ENCODE data around the gene ADAMTS9.

ADAMTS9 gene

DNA sequence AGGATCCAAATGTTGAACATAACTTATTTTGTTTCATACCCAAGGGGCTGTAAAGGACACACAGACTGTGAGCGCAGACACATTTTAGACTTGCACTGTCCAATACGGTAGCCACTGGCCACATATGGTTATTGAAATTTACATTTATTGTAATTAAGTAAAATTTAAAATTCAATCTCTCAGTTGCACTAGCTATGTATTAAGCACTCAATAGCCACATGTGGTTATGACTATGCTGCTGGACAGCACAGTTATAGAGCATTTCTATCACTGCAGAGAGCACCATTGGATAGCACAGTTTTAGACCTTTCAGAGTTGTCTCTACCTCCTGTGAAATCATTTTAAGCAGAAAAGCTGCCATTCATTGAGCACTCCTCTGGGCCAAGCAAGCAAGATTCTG is 204.3 kb downstream of the ADAMTS9 start:
- DNase-seq: no peak

DNA sequence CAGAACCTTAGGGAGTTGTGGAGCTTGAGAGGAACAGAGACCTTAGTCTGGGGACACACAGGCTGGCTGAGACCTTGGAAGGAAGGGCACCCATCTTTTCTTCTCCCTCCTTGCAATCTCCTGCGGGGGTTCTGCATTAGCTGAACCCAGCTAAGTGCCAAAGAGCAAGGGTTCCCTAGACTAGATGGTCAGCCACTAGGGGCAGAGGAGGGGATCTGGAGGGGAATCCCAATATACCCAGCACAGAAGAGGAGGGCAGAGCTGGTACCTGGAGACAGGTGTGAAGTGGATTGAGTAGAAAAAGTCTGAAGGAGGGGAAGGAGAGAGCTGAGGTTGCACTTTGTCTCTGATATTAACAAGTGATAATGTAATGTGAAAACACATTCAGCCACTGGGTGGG is 212.8 kb downstream of the ADAMTS9 start:
- no peak for DNase-seq

DNA sequence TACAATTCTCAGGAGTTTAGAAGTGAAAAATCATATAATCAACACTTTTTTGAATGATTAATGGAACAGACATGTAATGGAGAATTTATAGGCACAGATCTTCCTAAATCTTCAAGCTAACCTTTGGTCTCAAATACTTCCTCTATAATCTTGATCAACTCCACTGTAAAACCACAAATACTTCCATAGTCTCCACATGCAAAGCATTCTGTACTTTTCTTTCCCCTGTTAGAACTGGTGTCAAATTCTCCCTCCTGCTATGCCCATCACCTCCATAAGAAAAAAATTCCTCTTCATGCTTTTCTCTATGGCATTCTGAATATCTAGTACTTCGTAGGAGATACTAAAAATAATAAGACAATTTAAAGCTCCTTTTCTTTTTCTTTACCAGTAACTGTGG is 214.3 kb downstream of the ADAMTS9 start:
- DNase-seq: no peak

DNA sequence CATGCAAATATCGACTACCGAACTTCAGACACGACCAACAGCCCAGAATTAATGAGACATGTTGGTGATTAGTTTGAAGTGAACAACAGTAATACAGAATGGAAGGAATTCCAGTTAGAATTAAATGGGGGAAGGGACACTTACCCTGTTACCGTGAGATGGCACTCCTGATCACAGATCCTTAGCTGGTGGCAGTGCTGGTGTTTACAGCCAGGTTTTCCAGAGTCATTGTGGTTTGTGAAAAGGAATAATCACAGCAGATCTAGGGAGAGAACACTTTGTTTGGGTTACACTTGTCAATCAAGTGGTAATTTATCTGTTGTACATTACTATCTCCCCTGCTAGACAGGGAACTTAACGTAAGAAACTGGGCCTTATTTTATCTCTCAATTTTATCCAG is 217.4 kb downstream of the ADAMTS9 start:
- DNase-seq: no peak

DNA sequence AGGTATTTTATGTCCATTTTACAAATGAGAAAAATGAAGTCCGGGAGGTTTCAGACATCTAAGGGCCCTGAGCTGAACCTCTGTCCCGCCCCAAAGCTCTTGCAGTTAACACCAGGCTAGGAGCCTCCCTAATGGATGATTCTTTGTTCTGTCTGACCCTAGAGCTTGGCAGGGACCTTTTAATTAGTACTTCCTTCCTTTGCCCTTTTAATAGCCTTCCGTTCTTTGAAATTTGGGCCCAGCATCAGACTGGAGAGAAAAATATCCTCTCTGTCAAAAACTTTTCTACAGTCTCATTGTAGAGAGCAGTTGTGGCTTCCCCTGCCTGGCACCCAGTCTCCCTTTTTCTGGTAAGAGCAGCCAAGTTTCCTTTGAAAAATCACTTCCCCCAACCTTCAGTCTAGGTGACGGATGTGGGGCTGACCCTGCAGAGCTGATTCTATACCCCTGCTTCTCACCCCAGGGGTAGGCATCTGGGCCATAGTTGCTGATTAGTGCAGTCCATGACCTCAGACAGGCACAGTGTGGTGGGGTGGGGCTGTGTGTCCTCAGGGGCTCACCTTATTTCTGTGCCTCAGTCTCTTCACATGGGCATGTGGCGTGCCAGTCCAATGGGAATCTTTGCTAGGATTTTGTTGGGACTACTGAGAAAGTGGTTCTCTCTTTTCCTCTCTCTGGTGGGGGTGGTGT is 220.4 kb downstream of the ADAMTS9 start:
- no peak for DNase-seq

Measured in suppressor macrophage treated with lipopolysaccharide for 4 hours (primary cell).